Panc1 (cell line): Measurements from ENCODE around the gene GPS1. TPM values are rescaled to one million over a fixed set of nuclear protein-coding genes. Genes with fewer than 3 reads are reported as not detected.

Source experiments
- ATAC-seq: fragments of 200-7000 bp; cut with Tn5 transposase; 2 replicates; pipeline ENCODE4 v1.9.1; 2020; ENCODE audit warnings: mild to moderate bottlenecking, moderate library complexity
- BruUV-seq: library from RNA; stranded (reverse); fragments of 400-500 nt; replicated peaks from 2 replicates; lab custom pipeline; 2021; lab: Mats Ljungman, UMichigan
- CTCF ChIA-PET: fragments of 300-600 bp; sonication (Branson Sonifier 250); formaldehyde crosslinking; loops from one replicate; lab custom pipeline; 2022; ENCODE audit warnings: antibody characterized with exemption; lab: Charles Lee
- POLR2A ChIA-PET: fragments of 300-600 bp; sonication (Branson Sonifier 250); formaldehyde crosslinking; loops from one replicate; lab custom pipeline; 2022; ENCODE audit warnings: antibody characterized with exemption; lab: Charles Lee
- DNase-seq: peaks from one replicate; pipeline ENCODE4 v3.0.0-alpha.2; 2010; ENCODE audit warnings: low read depth, low spot score
- H3K27ac ChIP-seq: 2 replicates; pipeline ENCODE4 v1.5.1; 2011; ENCODE audit warnings: mild to moderate bottlenecking, low read length, inconsistent platforms
- H3K27me3 ChIP-seq: fragments of 200-500 bp; sonication (Bioruptor generic); 2 replicates; pipeline ENCODE4 v1.6.0; 2014; ENCODE audit warnings: low read length, inconsistent platforms; ENCODE audit not compliant: control insufficient read depth, insufficient read depth
- H3K36me3 ChIP-seq: fragments of 200-500 bp; sonication (Bioruptor generic); 2 replicates; pipeline ENCODE4 v1.5.1; 2014; ENCODE audit warnings: inconsistent platforms, mild to moderate bottlenecking, low read length, moderate library complexity; ENCODE audit not compliant: control insufficient read depth, insufficient read depth
- H3K4me1 ChIP-seq: 2 replicates; pipeline ENCODE4 v1.5.1; 2011; ENCODE audit warnings: inconsistent platforms, mild to moderate bottlenecking, low read length, moderate library complexity; ENCODE audit not compliant: control insufficient read depth, insufficient read depth
- H3K4me3 ChIP-seq, 2 experiments: 2 replicates each; pipeline ENCODE4 v1.5.1; 2011 to 2012; ENCODE audit warnings: low read depth in 2 of 2, low read length in 2 of 2, mild to moderate bottlenecking in 2 of 2, inconsistent platforms in 1 of 2, moderate library complexity in 1 of 2
- H3K9me3 ChIP-seq: fragments of 200-500 bp; sonication (Bioruptor generic); 2 replicates; pipeline ENCODE4 v1.5.1; 2014; ENCODE audit warnings: low read depth, mild to moderate bottlenecking, inconsistent platforms, low read length, moderate library complexity; ENCODE audit not compliant: control insufficient read depth, insufficient read depth
- POLR2AphosphoS5 ChIP-seq: IDR thresholded peaks from 2 replicates; pipeline ENCODE4 v1.6.1; 2012; ENCODE audit warnings: mild to moderate bottlenecking, low read depth, low read length, moderate library complexity
- SIN3A ChIP-seq: IDR thresholded peaks from 2 replicates; pipeline ENCODE4 v1.6.1; 2012; ENCODE audit warnings: low read depth, mild to moderate bottlenecking, low read length, moderate library complexity, borderline replicate concordance; ENCODE audit not compliant: insufficient read depth
- TCF7L2 ChIP-seq: IDR thresholded peaks from 2 replicates; pipeline ENCODE4 v1.6.1; 2011; ENCODE audit warnings: mild to moderate bottlenecking, low read depth, low read length, inconsistent platforms
- in situ Hi-C: cut with HindIII; loops from 2 replicates; pipeline ENCODE4 v1.10.0; 2016; ENCODE audit warnings: low sequenced_read_pairs, low pct_unique_long_range_greater_than_20kb
- intact Hi-C: fragments of 100-400 bp; cut with micrococcal nuclease; formaldehyde crosslinking; loops from one replicate; pipeline ENCODE4 v1.10.0; 2022; ENCODE audit not compliant: unreplicated experiment
- total RNA-seq: library from RNA; stranded (reverse); gene quantifications from one replicate; pipeline ENCODE4 v1.2.1, GENCODE V29; 2021; ENCODE audit not compliant: unreplicated experiment
- TF ChIP-seq, protein P1 (sequence below), 2 experiments: IDR thresholded peaks; 2 replicates each; pipeline ENCODE4 v1.6.1; 2011 to 2012; ENCODE audit warnings: low read depth in 2 of 2, control low read depth in 1 of 2, low read length in 1 of 2, mild to moderate bottlenecking in 1 of 2, moderate library complexity in 1 of 2; ENCODE audit not compliant: insufficient read depth in 1 of 2
- TF ChIP-seq, protein P2 (sequence below): fragments of 450-650 bp; IDR thresholded peaks from 2 replicates; pipeline ENCODE4 v1.5.1; 2017; ENCODE audit warnings: mild to moderate bottlenecking

The GPS1 gene
- total RNA-seq, 1 experiment from 2014 or later = 175 TPM

- intact Hi-C loops = no loop called here
- Histone ChIP-seq H3K27me3 (no peaks in the 10 kb centered on the region), H3K4me3 (no peak overlapping the region), H3K4me1 (no peaks in the 10 kb centered on the region), H3K36me3 (no peaks in the 10 kb centered on the region), H3K9me3 (no peaks in the 10 kb centered on the region), H3K27ac (no peak overlapping the region)
- in situ Hi-C loops = no loop called here
- POLR2A ChIA-PET = no interaction called here
- no peak for ATAC-seq
- no TSS peak for BruUV-seq
- DNase-seq = no peak
- TF ChIP-seq SIN3A (no peak), TCF7L2 (no peak), POLR2AphosphoS5 (no peak)
- TF ChIP-seq, protein P1, sequence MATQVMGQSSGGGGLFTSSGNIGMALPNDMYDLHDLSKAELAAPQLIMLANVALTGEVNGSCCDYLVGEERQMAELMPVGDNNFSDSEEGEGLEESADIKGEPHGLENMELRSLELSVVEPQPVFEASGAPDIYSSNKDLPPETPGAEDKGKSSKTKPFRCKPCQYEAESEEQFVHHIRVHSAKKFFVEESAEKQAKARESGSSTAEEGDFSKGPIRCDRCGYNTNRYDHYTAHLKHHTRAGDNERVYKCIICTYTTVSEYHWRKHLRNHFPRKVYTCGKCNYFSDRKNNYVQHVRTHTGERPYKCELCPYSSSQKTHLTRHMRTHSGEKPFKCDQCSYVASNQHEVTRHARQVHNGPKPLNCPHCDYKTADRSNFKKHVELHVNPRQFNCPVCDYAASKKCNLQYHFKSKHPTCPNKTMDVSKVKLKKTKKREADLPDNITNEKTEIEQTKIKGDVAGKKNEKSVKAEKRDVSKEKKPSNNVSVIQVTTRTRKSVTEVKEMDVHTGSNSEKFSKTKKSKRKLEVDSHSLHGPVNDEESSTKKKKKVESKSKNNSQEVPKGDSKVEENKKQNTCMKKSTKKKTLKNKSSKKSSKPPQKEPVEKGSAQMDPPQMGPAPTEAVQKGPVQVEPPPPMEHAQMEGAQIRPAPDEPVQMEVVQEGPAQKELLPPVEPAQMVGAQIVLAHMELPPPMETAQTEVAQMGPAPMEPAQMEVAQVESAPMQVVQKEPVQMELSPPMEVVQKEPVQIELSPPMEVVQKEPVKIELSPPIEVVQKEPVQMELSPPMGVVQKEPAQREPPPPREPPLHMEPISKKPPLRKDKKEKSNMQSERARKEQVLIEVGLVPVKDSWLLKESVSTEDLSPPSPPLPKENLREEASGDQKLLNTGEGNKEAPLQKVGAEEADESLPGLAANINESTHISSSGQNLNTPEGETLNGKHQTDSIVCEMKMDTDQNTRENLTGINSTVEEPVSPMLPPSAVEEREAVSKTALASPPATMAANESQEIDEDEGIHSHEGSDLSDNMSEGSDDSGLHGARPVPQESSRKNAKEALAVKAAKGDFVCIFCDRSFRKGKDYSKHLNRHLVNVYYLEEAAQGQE (IDR thresholded peaks at IDR 0.05; ENCODE audit: insufficient read depth in 1 of 2, low read depth in 2 of 2, low read length in 1 of 2) = no peak
- TF ChIP-seq, protein P2, sequence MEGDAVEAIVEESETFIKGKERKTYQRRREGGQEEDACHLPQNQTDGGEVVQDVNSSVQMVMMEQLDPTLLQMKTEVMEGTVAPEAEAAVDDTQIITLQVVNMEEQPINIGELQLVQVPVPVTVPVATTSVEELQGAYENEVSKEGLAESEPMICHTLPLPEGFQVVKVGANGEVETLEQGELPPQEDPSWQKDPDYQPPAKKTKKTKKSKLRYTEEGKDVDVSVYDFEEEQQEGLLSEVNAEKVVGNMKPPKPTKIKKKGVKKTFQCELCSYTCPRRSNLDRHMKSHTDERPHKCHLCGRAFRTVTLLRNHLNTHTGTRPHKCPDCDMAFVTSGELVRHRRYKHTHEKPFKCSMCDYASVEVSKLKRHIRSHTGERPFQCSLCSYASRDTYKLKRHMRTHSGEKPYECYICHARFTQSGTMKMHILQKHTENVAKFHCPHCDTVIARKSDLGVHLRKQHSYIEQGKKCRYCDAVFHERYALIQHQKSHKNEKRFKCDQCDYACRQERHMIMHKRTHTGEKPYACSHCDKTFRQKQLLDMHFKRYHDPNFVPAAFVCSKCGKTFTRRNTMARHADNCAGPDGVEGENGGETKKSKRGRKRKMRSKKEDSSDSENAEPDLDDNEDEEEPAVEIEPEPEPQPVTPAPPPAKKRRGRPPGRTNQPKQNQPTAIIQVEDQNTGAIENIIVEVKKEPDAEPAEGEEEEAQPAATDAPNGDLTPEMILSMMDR = no peak
- CTCF ChIA-PET = no interaction called here
Observed at GRCh38 chr17:82042649-82043048, 9.0 kb upstream of the GPS1 start.

DNA sequence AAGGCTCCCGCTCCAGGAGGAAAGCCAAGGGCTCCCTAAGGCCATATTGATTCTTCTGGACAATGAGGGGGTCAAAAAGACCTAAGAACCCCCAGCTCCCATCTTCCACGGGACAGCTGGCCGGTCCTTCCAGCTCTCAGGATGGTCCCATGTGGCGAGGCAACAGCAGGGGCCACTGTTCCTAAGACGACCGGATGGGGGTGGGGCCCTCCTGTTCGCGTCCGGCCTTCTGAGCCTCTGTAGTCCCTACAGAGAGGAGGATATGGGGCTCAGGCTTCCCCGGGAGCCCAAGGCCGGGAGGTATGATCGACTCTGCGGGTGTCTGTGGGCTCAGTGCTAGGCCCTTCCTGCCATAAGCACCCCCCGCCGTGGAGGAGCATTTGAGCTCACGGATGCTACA is 8.2 kb upstream of the GPS1 start:
- ChIA-PET CTCF (no interaction called here), POLR2A (no interaction called here)
- H3K9me3 ChIP-seq = no peaks in the 10 kb centered on the region
- TF ChIP-seq SIN3A (no peak), POLR2AphosphoS5 (no peak), TCF7L2 (no peak)
- TF ChIP-seq, protein P1 (IDR thresholded peaks at IDR 0.05; ENCODE audit: insufficient read depth in 1 of 2, low read depth in 2 of 2, low read length in 1 of 2) = no peak
- TF ChIP-seq, protein P2 = no peak
- H3K4me1 ChIP-seq = no peaks in the 10 kb centered on the region
- DNase-seq (no peak), ATAC-seq (no peak)
- intact Hi-C loops = no loop called here
- H3K27me3 ChIP-seq = no peaks in the 10 kb centered on the region
- H3K36me3 ChIP-seq = no peaks in the 10 kb centered on the region
- no TSS peak for BruUV-seq
- no peak overlapping the region for H3K27ac ChIP-seq
- H3K4me3 ChIP-seq = no peak overlapping the region
- in situ Hi-C loops = no loop called here
